HepG2 (cell line): ENCODE results near the gene TSPAN13. TPM values are rescaled to one million over a fixed set of nuclear protein-coding genes. Genes with fewer than 3 reads are reported as not detected.

ENCODE experiments used
- ATAC-seq: fragments of 200-7000 bp; cut with Tn5 transposase; 3 replicates; pipeline ENCODE4 v1.9.1; 2020; ENCODE audit warnings: mild to moderate bottlenecking, moderate library complexity
- BruUV-seq: library from RNA; stranded (reverse); fragments of 400-500 nt; replicated peaks from 2 replicates; lab custom pipeline; 2021; lab: Mats Ljungman, UMichigan
- CTCF ChIA-PET: fragments of 300-600 bp; formaldehyde crosslinking; extraction: SDS; loops from one replicate; lab custom pipeline; 2021; ENCODE audit warnings: low total read pairs, inconsistent platforms, low intra/inter-chr PET ratio; lab: Yijun Ruan, JAX
- POLR2A ChIA-PET: fragments of 350-600 bp; sonication (Branson Sonifier 250); formaldehyde crosslinking; loops from one replicate; lab custom pipeline; 2020; ENCODE audit warnings: antibody characterized with exemption, inconsistent platforms; lab: Yijun Ruan, JAX
- DNase-seq: peaks from one replicate; pipeline ENCODE4 v3.0.0-alpha.2; 2015; ENCODE audit warnings: low spot score
- FAIRE-seq: peaks from 3 replicates; lab custom pipeline; 2011; peaks lifted over from hg19 to GRCh38; lab: Jason Lieb, UNC
- H2AFZ ChIP-seq: one replicate; pipeline ENCODE4 v1.6.1; 2011; ENCODE audit warnings: low read length, inconsistent platforms
- H3K27ac ChIP-seq: fragments of 300-600 bp; 3 replicates; pipeline ENCODE4 v1.8.0; 2011; ENCODE audit warnings: mixed run types, mild to moderate bottlenecking, mixed read lengths, low read length, inconsistent platforms; ENCODE audit not compliant: insufficient read depth; ENCODE audit errors: extremely low read length
- H3K27me3 ChIP-seq, 2 experiments: fragments of 200-600 bp in 1 of 2; 2 replicates in 1 of 2; 3 replicates in 1 of 2; pipeline versions ENCODE4 v1.6.0 to v1.8.0; 2011; ENCODE audit warnings: low read length in 2 of 2, mild to moderate bottlenecking in 2 of 2, moderate library complexity in 2 of 2, inconsistent platforms in 1 of 2; ENCODE audit not compliant: insufficient read depth in 2 of 2, control insufficient read depth in 1 of 2
- H3K36me3 ChIP-seq, 2 experiments: fragments of 200-600 bp in 1 of 2; replicated peaks in 1 of 2; 2 replicates in 1 of 2; 3 replicates in 1 of 2; pipeline versions ENCODE4 v1.5.1 to v1.8.0; 2011; ENCODE audit warnings: low read length in 2 of 2, inconsistent platforms in 1 of 2; ENCODE audit not compliant: insufficient read depth in 2 of 2, control insufficient read depth in 1 of 2
- H3K4me1 ChIP-seq: 2 replicates; pipeline ENCODE4 v1.5.1; 2012; ENCODE audit warnings: low read length, inconsistent platforms; ENCODE audit not compliant: insufficient read depth
- H3K4me2 ChIP-seq: 2 replicates; pipeline ENCODE4 v1.6.0; 2011; ENCODE audit warnings: low read depth, low read length, inconsistent platforms
- H3K4me3 ChIP-seq, 3 experiments: fragments of 200-600 bp in 1 of 3; sonication (generic), shearing (Covaris generic) in 1 of 3; replicated peaks in 1 of 3; 2 replicates each; pipeline ENCODE4 v1.5.1; 2011 to 2016; ENCODE audit warnings: low read length in 3 of 3, inconsistent platforms in 2 of 3, low read depth in 2 of 3, mild to moderate bottlenecking in 2 of 3, control low read depth in 1 of 3, mixed read lengths in 1 of 3; ENCODE audit not compliant: insufficient read depth in 1 of 3
- H3K79me2 ChIP-seq: one replicate; pipeline ENCODE4 v1.6.1; 2011; ENCODE audit warnings: low read length, inconsistent platforms; ENCODE audit not compliant: insufficient read depth
- H3K9ac ChIP-seq: 2 replicates; pipeline ENCODE4 v1.6.0; 2011; ENCODE audit warnings: mild to moderate bottlenecking, low read depth, low read length, inconsistent platforms; ENCODE audit not compliant: insufficient read depth
- H3K9me3 ChIP-seq: 2 replicates; pipeline ENCODE4 v1.5.1; 2012; ENCODE audit warnings: mild to moderate bottlenecking, low read length
- H4K20me1 ChIP-seq: 2 replicates; pipeline ENCODE4 v1.6.0; 2011; ENCODE audit warnings: inconsistent platforms, mild to moderate bottlenecking, low read length, moderate library complexity; ENCODE audit not compliant: insufficient read depth
- ETV6 ChIP-seq: sonication (generic); formaldehyde crosslinking; conservative IDR thresholded peaks from 2 replicates; pipeline ENCODE4 v1.4.0; 2020; ENCODE audit warnings: missing genetic modification reagents
- FOXA3 ChIP-seq: IDR thresholded peaks from 2 replicates; pipeline ENCODE4 v1.6.1; 2016; ENCODE audit warnings: missing genetic modification reagents, missing compliant biosample characterization
- HNF4G ChIP-seq, 2 experiments: sonication (generic) in 1 of 2; formaldehyde crosslinking in 1 of 2; IDR thresholded peaks; 2 replicates each; pipeline versions ENCODE4 v1.4.0 to v1.6.1; 2011 to 2020; ENCODE audit warnings: borderline replicate concordance in 2 of 2, low read depth in 2 of 2, mild to moderate bottlenecking in 2 of 2, low read length in 1 of 2, missing genetic modification reagents in 1 of 2, moderate library complexity in 1 of 2
- JUN ChIP-seq: sonication (generic); formaldehyde crosslinking; IDR thresholded peaks from 2 replicates; pipeline ENCODE4 v1.4.0; 2020; ENCODE audit warnings: mild to moderate bottlenecking, missing genetic modification reagents
- JUNB ChIP-seq: sonication (generic); formaldehyde crosslinking; IDR thresholded peaks from 2 replicates; pipeline ENCODE4 v1.8.0; 2022; ENCODE audit warnings: missing genetic modification reagents, mild to moderate bottlenecking, borderline replicate concordance
- MAFG ChIP-seq: sonication (generic); formaldehyde crosslinking; IDR thresholded peaks from 2 replicates; pipeline ENCODE4 v1.5.1; 2020; ENCODE audit warnings: mild to moderate bottlenecking, missing genetic modification reagents
- NBN ChIP-seq: fragments of 450-650 bp; conservative IDR thresholded peaks from 2 replicates; pipeline ENCODE4 v1.6.1; 2017
- NONO ChIP-seq, 2 experiments: fragments of 450-650 bp in 1 of 2; sonication (generic) in 1 of 2; formaldehyde crosslinking in 1 of 2; IDR thresholded peaks in 1 of 2; conservative IDR thresholded peaks in 1 of 2; 2 replicates each; pipeline versions ENCODE4 v1.6.1 to v1.8.0; 2017 to 2022; ENCODE audit warnings: mild to moderate bottlenecking in 1 of 2, missing genetic modification reagents in 1 of 2, moderate library complexity in 1 of 2
- PAXIP1 ChIP-seq: sonication (generic); formaldehyde crosslinking; conservative IDR thresholded peaks from 2 replicates; pipeline ENCODE4 v1.4.0; 2020; ENCODE audit warnings: mild to moderate bottlenecking, missing genetic modification reagents, moderate library complexity
- SUZ12 ChIP-seq: fragments of 150-350 bp; IDR thresholded peaks from 2 replicates; pipeline ENCODE4 v1.6.1; 2014; ENCODE audit warnings: low read depth, low read length
- ZNF562 ChIP-seq: sonication (generic); formaldehyde crosslinking; IDR thresholded peaks from 2 replicates; pipeline ENCODE4 v1.8.0; 2022; ENCODE audit warnings: missing genetic modification reagents, borderline replicate concordance
- ZNF563 ChIP-seq: sonication (generic); formaldehyde crosslinking; IDR thresholded peaks from 2 replicates; pipeline ENCODE4 v1.8.0; 2022; ENCODE audit warnings: mild to moderate bottlenecking, moderate library complexity, missing genetic modification reagents
- ZNF567 ChIP-seq: sonication (generic); formaldehyde crosslinking; IDR thresholded peaks from 2 replicates; pipeline ENCODE4 v1.8.1; 2023; ENCODE audit warnings: mild to moderate bottlenecking, missing genetic modification reagents, borderline replicate concordance
- ZNF7 ChIP-seq: IDR thresholded peaks from 2 replicates; pipeline ENCODE4 v1.6.1; 2016; ENCODE audit warnings: missing biosample characterization, missing genetic modification reagents
- ZNF737 ChIP-seq: sonication (generic); formaldehyde crosslinking; IDR thresholded peaks from 2 replicates; pipeline ENCODE4 v1.5.0; 2020; ENCODE audit warnings: missing genetic modification reagents, mild to moderate bottlenecking, borderline replicate concordance
- ZNF747 ChIP-seq: sonication (generic); formaldehyde crosslinking; IDR thresholded peaks from 2 replicates; pipeline ENCODE4 v1.8.1; 2023; ENCODE audit warnings: missing genetic modification reagents, mild to moderate bottlenecking, borderline replicate concordance
- ZNF850 ChIP-seq: sonication (generic); formaldehyde crosslinking; conservative IDR thresholded peaks from 2 replicates; pipeline ENCODE4 v1.9.0; 2021; ENCODE audit warnings: mild to moderate bottlenecking, missing genetic modification reagents
- WGBS: methylation state at CpG from one replicate; pipeline ENCODE4 v1.1.6; 2017; ENCODE audit warnings: low lambda C conversion rate; 5-methylcytosine and 5-hydroxymethylcytosine counted together
- in situ Hi-C: cut with HindIII; loops from 2 replicates; pipeline ENCODE4 v1.10.0; 2017; ENCODE audit warnings: low pct_unique_long_range_greater_than_20kb; ENCODE audit not compliant: extremely low pct_ligation_motif_present
- intact Hi-C: fragments of 100-400 bp; cut with micrococcal nuclease; formaldehyde crosslinking; loops from one replicate; pipeline ENCODE4 v1.10.0; 2022; ENCODE audit not compliant: unreplicated experiment
- polyA plus RNA-seq, 8 experiments: library from polyadenylated mRNA; depleted of rRNA in 3 of 8; stranded (reverse) in 7 of 8; unstranded in 1 of 8; fragments of >200 nt; fragmentation: Illumina TruSeq in 4 of 8; extraction: Trizol in 4 of 8; gene quantifications; 2 replicates each; pipeline versions ENCODE4 v1.2.1 to v1.2.3, GENCODE V29; 2011 to 2016; ENCODE audit warnings: low read depth in 4 of 8, missing spikeins in 1 of 8, mixed read lengths in 1 of 8; ENCODE audit not compliant: insufficient read depth in 1 of 8
- total RNA-seq, 5 experiments: library from RNA; depleted of rRNA; stranded (reverse); fragments of >200 nt; fragmentation: Illumina TruSeq; extraction: Trizol; gene quantifications; 2 replicates each; pipeline ENCODE4 v1.2.3, GENCODE V29; 2016; ENCODE audit warnings: low read depth in 1 of 5

Gene TSPAN13
- total and polyA plus RNA-seq, 2 of the 13 experiments (the other 11 are each of a cell fraction or from before 2014, with no cell fraction given), result 5.8 to 6.2 TPM

GRCh38 chr7:16785321-16785720 is 31.8 kb downstream of the TSPAN13 start:
- POLR2A ChIA-PET, result no interaction called here
- Histone ChIP-seq H3K4me1 (no peaks in the 10 kb centered on the region), H3K36me3 (no peaks in the 10 kb centered on the region), H3K4me3 (no peak overlapping the region), H3K27me3 (no peaks in the 10 kb centered on the region), H3K27ac (no peak overlapping the region), H3K9me3 (no peaks in the 10 kb centered on the region), H4K20me1 (no peaks in the 10 kb centered on the region), H3K9ac (no peak overlapping the region), H3K79me2 (no peaks in the 10 kb centered on the region), H3K4me2 (no peak overlapping the region), H2AFZ (no peak overlapping the region)
- CTCF ChIA-PET, result no interaction called here
- BruUV-seq, result no TSS peak
- ATAC-seq, result no peak
- in situ Hi-C loops, result no loop called here
- no peak for TF ChIP-seq HNF4G (IDR thresholded peaks at IDR 0.05; ENCODE audit: borderline replicate concordance, low read depth, low read length)
- TF ChIP-seq HNF4G (CRISPR knock-in tag; IDR thresholded peaks at IDR 0.05; ENCODE audit: borderline replicate concordance, low read depth), result no peak
- no peak for TF ChIP-seq NBN
- TF ChIP-seq NONO (IDR thresholded peaks at IDR 0.05), result no peak
- TF ChIP-seq NONO (CRISPR knock-in tag; conservative IDR thresholded peaks at IDR 0.05), result no peak
- TF ChIP-seq JUNB (CRISPR knock-in tag), result no peak
- no peak for TF ChIP-seq ZNF747 (CRISPR knock-in tag)
- no peak for TF ChIP-seq SUZ12
- WGBS, result 17% methylated on average over 1 of the region's 1 CpG
- no peak for DNase-seq
- intact Hi-C loops, result no loop called here
- no peak for FAIRE-seq

GRCh38 chr7:16785846-16786245 is 32.3 kb downstream of the TSPAN13 start:
- in situ Hi-C loops, result no loop called here
- DNase-seq (no peak), ATAC-seq (no peak), FAIRE-seq (no peak)
- no TSS peak for BruUV-seq
- no peak overlapping the region for H3K9ac ChIP-seq
- no peak overlapping the region for H3K4me3 ChIP-seq
- H3K9me3 ChIP-seq, result no peaks in the 10 kb centered on the region
- intact Hi-C loops, result no loop called here
- WGBS, result 35% methylated on average over 2 of the region's 2 CpGs
- H3K4me1 ChIP-seq, result no peaks in the 10 kb centered on the region
- H3K27me3 ChIP-seq, result no peaks in the 10 kb centered on the region
- ChIA-PET CTCF (no interaction called here), POLR2A (no interaction called here)
- H3K36me3 ChIP-seq, result no peaks in the 10 kb centered on the region
- H3K79me2 ChIP-seq, result no peaks in the 10 kb centered on the region
- no peaks in the 10 kb centered on the region for H4K20me1 ChIP-seq
- TF ChIP-seq JUN (CRISPR knock-in tag) (no peak), ZNF567 (CRISPR knock-in tag) (no peak), ZNF7 (no peak), ZNF562 (CRISPR knock-in tag) (no peak), FOXA3 (no peak), ZNF850 (CRISPR knock-in tag) (no peak), ETV6 (CRISPR knock-in tag) (no peak), ZNF563 (CRISPR knock-in tag) (no peak), ZNF737 (CRISPR knock-in tag) (no peak), PAXIP1 (CRISPR knock-in tag) (no peak), MAFG (CRISPR knock-in tag) (no peak)
- no peak overlapping the region for H3K4me2 ChIP-seq
- no peak overlapping the region for H3K27ac ChIP-seq
- H2AFZ ChIP-seq, result no peak overlapping the region
